Measurements from ENCODE around the gene SLC6A20. TPM values are rescaled to one million over a fixed set of nuclear protein-coding genes. Genes with fewer than 3 reads are reported as not detected.

SLC6A20 gene
- total RNA-seq, 3 donors from 2014 or later, result 0.29 to 2.4 (median 1.2) TPM

DNA sequence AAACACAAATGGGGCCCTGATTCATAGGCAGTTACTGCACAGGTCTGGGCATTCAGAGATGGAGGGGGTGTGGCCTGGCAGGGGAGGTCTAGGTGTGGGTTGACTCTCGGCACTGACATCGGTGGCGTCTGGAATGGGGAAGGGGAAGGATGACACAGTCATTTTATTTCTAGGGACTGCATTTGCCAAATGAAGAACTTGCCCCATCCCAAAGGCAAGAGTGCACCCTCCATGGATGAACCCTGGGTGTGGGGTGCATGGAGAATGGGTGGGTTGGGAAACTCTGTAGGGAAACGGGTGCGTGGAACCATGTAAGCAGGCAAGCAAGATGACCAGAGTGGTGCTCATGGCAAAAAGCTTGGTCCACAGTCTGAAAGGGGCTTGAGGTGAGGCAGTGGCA, 24.5 kb downstream of the SLC6A20 start:
- Histone ChIP-seq H3K4me1 (ENCODE audit: low read depth) (peaks cover 5% of the 10 kb centered on the region), H3K9me3 (no peaks in the 10 kb centered on the region), H3K4me3 (no peak overlapping the region), H3K36me3 (ENCODE audit: low read depth) (no peaks in the 10 kb centered on the region)
- no peak for DNase-seq
- intact Hi-C loops (cut with DNase I, micrococcal nuclease), result no loop called here
- no peak for ATAC-seq
- TF ChIP-seq, protein P1, sequence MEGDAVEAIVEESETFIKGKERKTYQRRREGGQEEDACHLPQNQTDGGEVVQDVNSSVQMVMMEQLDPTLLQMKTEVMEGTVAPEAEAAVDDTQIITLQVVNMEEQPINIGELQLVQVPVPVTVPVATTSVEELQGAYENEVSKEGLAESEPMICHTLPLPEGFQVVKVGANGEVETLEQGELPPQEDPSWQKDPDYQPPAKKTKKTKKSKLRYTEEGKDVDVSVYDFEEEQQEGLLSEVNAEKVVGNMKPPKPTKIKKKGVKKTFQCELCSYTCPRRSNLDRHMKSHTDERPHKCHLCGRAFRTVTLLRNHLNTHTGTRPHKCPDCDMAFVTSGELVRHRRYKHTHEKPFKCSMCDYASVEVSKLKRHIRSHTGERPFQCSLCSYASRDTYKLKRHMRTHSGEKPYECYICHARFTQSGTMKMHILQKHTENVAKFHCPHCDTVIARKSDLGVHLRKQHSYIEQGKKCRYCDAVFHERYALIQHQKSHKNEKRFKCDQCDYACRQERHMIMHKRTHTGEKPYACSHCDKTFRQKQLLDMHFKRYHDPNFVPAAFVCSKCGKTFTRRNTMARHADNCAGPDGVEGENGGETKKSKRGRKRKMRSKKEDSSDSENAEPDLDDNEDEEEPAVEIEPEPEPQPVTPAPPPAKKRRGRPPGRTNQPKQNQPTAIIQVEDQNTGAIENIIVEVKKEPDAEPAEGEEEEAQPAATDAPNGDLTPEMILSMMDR (IDR thresholded peaks at IDR 0.05), result no peak

DNA sequence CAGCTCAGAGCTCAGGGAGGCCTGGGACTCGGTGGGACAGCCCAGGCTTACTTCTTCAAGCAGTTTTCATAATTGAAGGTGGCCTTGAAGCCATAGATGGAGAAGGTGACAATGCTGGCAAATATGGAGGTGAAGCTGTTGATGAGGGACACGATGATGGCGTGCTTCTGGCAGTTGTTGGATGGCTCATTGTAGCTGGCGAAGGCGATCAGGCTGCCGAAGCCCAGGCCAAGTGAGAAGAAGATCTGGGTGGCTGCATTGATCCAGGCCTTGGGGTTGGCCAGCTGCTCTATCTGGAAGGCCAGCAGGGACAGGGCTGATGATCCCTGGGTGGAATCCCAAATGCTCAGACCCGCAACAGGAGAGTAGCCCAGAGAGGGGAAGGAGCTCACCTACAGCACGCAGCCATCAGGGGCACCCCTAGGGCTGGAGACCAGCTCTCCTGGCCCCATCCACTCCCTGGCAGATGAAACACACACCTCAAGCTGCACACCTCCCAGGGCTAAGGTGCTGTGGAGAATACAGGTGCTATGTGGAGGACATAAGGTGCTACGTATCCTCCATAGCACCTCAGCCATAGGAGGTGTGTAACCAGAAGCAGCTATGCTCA, 25.1 kb downstream of the SLC6A20 start:
- H3K4me1 ChIP-seq (ENCODE audit: low read depth), result peaks cover 5% of the 10 kb centered on the region
- intact Hi-C loops (cut with DNase I, micrococcal nuclease), result no loop called here
- no peaks in the 10 kb centered on the region for H3K36me3 ChIP-seq (ENCODE audit: low read depth)
- ATAC-seq, result no peak
- TF ChIP-seq, protein P1 (IDR thresholded peaks at IDR 0.05), result no peak
- no peaks in the 10 kb centered on the region for H3K9me3 ChIP-seq
- no peak for DNase-seq
- H3K4me3 ChIP-seq, result no peak overlapping the region

DNA sequence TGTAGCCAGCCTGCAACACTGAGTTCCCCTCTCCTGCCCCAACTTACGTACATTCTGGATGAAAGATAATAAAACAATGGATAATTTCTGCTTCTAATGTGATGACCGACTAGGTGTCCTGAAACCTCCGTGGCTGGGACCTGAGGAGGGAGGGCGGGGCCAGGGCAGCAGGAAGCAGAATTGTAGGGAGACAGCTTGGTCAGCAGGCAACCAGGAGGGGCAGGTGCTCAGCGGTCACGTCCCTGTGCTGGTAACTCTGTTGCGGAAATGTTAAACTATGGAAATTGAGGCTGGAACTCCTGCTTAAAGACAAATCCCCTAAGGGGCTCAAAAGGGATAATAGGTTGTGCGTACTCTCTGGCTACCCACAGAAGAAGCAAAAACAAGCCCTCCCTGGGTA, 30.4 kb downstream of the SLC6A20 start:
- DNase-seq (no peak), ATAC-seq (no peak)
- TF ChIP-seq, protein P1 (IDR thresholded peaks at IDR 0.05), result no peak
- H3K36me3 ChIP-seq (ENCODE audit: low read depth), result no peaks in the 10 kb centered on the region
- H3K4me1 ChIP-seq (ENCODE audit: low read depth), result no peaks in the 10 kb centered on the region
- H3K4me3 ChIP-seq, result no peak overlapping the region
- intact Hi-C loops (cut with DNase I, micrococcal nuclease), result loop anchor here in 1 of 2 donors (10.0 kb wide), 2 partner anchors 149 to 319 kb away; no protein-coding TSS in a partner anchor
- no peaks in the 10 kb centered on the region for H3K9me3 ChIP-seq

DNA sequence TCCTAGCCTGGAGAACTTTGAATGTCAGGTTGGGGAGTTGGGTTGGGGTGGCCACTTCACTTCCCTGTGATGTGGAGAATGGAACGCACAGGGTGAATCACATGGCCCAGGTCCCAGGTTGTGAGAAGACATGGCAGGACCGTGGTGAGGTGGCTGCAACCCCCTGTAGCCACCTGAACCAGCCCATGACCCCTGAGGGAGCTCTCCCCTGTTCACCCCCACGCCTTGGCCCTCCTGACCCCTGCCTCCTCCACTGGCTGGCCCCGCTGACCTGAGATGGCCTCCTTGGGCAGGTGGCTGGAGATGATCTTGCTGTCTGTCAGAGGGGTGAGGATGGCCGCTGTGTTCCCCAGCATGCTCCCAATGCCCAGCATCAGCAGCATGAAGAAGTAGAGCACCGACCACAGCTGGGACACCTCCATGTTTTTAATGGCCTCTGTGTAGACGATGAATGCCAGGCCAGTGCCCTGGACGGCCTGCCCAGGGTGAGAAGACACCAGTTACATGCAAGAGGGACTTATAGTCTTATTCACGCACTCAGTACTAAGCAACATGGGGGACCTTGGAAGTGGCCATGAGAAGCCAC, 31.0 kb downstream of the SLC6A20 start:
- H3K36me3 ChIP-seq (ENCODE audit: low read depth), result no peaks in the 10 kb centered on the region
- DNase-seq (no peak), ATAC-seq (no peak)
- TF ChIP-seq, protein P1 (IDR thresholded peaks at IDR 0.05), result no peak
- no peaks in the 10 kb centered on the region for H3K9me3 ChIP-seq
- H3K4me1 ChIP-seq (ENCODE audit: low read depth), result no peaks in the 10 kb centered on the region
- intact Hi-C loops (cut with DNase I, micrococcal nuclease), result loop anchor here in 1 of 2 donors (10.0 kb wide), 2 partner anchors 149 to 319 kb away; no protein-coding TSS in a partner anchor
- H3K4me3 ChIP-seq, result no peak overlapping the region

DNA sequence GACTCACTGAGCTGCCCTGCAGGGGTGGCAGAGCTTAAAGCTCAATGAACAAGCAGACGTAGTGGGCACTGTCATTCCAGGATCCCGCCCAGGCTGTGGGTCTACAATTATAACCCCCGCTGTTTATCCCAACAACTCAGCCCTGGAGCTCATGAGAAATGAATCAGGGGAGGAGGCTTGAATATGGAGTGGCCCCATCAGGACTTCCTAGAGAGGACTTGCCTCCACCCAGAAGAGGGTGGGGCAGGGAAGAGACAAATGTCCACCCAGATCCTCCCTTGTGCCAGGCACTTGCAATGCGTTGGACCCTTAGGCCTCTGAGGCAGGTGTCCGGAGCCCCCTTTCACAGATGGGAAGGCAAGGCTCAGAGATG, 33.0 kb downstream of the SLC6A20 start:
- intact Hi-C loops (cut with DNase I, micrococcal nuclease), result loop anchor here (5.0 to 10.0 kb wide), 3 partner anchors 152 to 322 kb away; no protein-coding TSS in a partner anchor
- Histone ChIP-seq H3K4me3 (no peak overlapping the region), H3K9me3 (no peaks in the 10 kb centered on the region), H3K4me1 (ENCODE audit: low read depth) (no peaks in the 10 kb centered on the region), H3K36me3 (ENCODE audit: low read depth) (no peaks in the 10 kb centered on the region)
- DNase-seq, result no peak
- ATAC-seq, result no peak
- TF ChIP-seq, protein P1 (IDR thresholded peaks at IDR 0.05), result no peak

Measured in mucosa of descending colon (tissue), 3 donors.